ENCODE data around the gene EDNRA.

The EDNRA gene

GRCh38 chr4:147542229-147542990 lies 61.5 kb downstream of the EDNRA start:
- TF ChIP-seq CTCF (conservative IDR thresholded peaks at IDR 0.05; ENCODE audit: control insufficient read depth, insufficient read depth, low read depth, low read length): no peak
- no peak overlapping the region for H3K4me3 ChIP-seq (ENCODE audit: control insufficient read depth, low read depth, low read length)
- DNase-seq (ENCODE audit: low read depth): peak; percentile 60

- peak; percentile 67 for DNase-seq (ENCODE audit: low read depth)
- no peak for TF ChIP-seq CTCF (conservative IDR thresholded peaks at IDR 0.05; ENCODE audit: control insufficient read depth, insufficient read depth, low read depth, low read length)
- H3K4me3 ChIP-seq (ENCODE audit: control insufficient read depth, low read depth, low read length): no peak overlapping the region
Measured at GRCh38 chr4:147543034-147543433, 62.1 kb downstream of the EDNRA start.

GRCh38 chr4:147546349-147546748 lies 65.5 kb downstream of the EDNRA start:
- H3K4me3 ChIP-seq (ENCODE audit: control insufficient read depth, low read depth, low read length): no peak overlapping the region
- DNase-seq (ENCODE audit: low read depth): peak; percentile 98
- TF ChIP-seq CTCF (conservative IDR thresholded peaks at IDR 0.05; ENCODE audit: control insufficient read depth, insufficient read depth, low read depth, low read length): no peak

- DNase-seq (ENCODE audit: low read depth): peak; percentile 91
- no peak overlapping the region for H3K4me3 ChIP-seq (ENCODE audit: control insufficient read depth, low read depth, low read length)
- no peak for TF ChIP-seq CTCF (conservative IDR thresholded peaks at IDR 0.05; ENCODE audit: control insufficient read depth, insufficient read depth, low read depth, low read length)
Measured at GRCh38 chr4:147547314-147548056, 66.6 kb downstream of the EDNRA start.

- TF ChIP-seq CTCF (conservative IDR thresholded peaks at IDR 0.05; ENCODE audit: control insufficient read depth, insufficient read depth, low read depth, low read length): no peak
- DNase-seq (ENCODE audit: low read depth): peak; percentile 38
- no peak overlapping the region for H3K4me3 ChIP-seq (ENCODE audit: control insufficient read depth, low read depth, low read length)
Measured at GRCh38 chr4:147548256-147548655, 67.4 kb downstream of the EDNRA start.

GRCh38 chr4:147550626-147551246 lies 69.8 kb downstream of the EDNRA start:
- DNase-seq (ENCODE audit: low read depth): peak; percentile 93
- H3K4me3 ChIP-seq (ENCODE audit: control insufficient read depth, low read depth, low read length): no peak overlapping the region
- no peak for TF ChIP-seq CTCF (conservative IDR thresholded peaks at IDR 0.05; ENCODE audit: control insufficient read depth, insufficient read depth, low read depth, low read length)

Measured in fibroblast of mammary gland (primary cell).